Forelimb muscle (tissue), 1 donor: ENCODE measurements around the gene TSPAN4. TPM values are rescaled to one million over a fixed set of nuclear protein-coding genes. Genes with fewer than 3 reads are reported as not detected.

Source experiments
- DNase-seq: peaks from one replicate; pipeline ENCODE4 v3.0.0-alpha.2; 2013; ENCODE audit warnings: low read depth
- polyA plus RNA-seq: library from polyadenylated mRNA; unstranded; fragments of 120-200 nt; gene quantifications from one replicate; pipeline ENCODE4 v1.2.1, GENCODE V29; 2013; ENCODE audit not compliant: insufficient read length

The TSPAN4 gene
- polyA plus RNA-seq, 1 donor, result 44.0 TPM

DNA sequence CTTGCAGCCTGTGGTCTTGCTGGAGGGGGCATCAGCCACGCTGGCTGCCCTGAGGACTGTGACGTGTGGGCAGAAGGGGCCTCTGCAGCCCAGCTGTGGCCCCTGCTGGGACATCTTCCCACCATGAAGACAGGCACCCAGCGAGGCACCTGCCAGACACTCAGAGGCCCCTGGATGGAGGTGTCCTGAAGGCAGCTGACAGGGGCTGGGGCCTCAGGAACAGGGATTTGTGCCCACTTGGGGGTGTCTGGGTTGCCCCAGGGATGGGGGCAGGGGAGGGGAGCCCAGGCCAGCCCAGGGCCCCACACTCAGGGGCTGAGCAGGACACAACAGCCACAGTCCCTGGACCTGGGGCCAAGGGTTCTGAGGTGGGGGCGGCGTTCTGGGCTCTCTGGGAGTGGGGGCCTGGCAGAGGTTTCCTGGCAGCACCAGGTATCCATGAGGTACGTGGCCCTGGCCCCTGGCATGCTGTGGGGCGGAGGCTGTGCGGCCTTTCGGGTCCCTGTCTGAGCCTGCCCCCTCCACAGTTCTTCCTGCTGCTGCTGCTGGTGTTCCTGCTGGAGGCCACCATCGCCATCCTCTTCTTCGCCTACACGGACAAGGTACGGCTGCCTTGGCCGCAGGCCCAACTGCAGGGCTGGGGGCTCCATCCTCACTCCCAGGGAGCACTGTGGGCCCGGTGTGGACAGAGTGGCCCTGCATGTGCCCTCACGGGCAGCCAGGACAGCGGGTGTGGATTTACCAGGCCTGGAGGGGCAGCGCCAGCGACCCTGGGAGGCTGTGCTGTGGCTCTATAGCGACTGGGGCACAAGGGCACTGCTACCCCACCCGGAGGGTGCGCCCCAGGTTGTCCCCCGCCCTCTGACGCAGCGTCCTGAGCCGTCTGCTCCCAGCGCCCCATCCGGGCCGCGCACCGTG lies 21.5 kb downstream of the TSPAN4 start:
- DNase-seq, result no peak

DNA sequence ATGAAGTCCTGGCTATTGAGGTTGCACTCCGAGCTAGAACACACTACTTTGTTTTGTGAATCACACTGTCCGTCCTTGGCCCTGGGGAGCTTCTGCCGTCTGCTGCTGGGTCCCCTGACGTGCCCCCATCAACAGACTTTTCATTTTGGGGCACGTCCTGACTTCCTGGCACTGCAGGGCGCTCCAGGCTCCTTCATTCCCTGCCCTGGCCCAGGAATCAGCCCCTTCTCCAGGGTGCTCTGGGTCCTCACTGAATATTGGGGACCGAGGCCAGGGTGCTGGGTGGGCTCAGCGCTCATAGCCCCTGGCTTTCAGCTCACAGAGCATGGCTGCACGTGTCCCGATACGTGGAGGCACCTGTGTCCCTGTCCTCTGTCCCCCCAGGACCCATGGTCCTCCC lies 22.2 kb downstream of the TSPAN4 start:
- DNase-seq, result no peak

DNA sequence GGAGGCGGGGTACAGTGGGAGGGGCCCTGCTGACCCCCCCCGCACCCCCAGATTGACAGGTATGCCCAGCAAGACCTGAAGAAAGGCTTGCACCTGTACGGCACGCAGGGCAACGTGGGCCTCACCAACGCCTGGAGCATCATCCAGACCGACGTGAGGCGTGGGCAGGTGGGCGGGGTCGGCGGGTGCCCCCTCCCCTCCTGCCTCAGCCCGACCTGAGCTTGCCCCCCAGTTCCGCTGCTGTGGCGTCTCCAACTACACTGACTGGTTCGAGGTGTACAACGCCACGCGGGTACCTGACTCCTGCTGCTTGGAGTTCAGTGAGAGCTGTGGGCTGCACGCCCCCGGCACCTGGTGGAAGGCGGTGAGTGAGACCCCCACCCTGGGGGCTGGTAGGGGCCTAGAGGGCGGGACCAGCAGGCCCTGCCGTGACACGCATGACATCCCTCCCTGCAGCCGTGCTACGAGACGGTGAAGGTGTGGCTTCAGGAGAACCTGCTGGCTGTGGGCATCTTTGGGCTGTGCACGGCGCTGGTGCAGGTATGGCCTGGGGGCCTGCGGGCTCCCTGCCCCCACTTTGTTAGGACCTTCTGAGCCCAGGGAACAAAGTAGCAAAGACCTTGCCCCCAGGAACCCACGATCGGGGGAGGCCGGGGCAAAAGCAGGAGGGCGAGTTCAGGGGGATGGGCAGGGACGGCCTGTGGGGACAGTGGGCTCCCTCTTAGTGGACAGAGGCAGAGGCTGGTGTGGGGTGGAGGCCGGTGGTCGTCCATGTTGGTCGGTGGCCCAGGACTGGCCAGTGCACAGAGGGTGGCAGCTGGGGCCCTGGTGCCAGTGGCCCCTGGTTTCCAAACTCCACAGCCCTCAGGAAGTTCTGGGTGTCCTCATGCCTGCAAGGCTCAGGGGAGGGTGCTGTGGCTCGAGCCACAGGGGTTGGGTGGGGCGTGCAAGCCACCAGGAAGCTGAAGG lies 23.1 kb downstream of the TSPAN4 start:
- DNase-seq, result no peak

DNA sequence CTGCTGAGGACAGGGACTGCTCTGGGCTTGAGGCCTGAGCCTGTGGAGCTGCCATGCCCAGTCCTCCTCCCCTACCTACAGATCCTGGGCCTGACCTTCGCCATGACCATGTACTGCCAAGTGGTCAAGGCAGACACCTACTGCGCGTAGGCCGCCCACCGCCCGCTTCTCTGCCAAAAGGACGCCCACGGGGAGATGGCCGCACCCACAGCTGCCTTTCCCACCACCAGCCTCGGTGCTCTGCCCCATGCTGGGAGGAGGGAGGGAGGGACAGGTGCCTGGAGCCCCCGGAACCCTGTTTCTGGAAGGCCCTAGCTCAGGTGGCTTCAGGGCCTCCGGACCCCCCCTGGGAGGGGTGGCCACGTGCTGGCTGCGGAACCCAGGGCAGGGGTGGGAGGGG lies 23.8 kb downstream of the TSPAN4 start:
- no peak for DNase-seq

DNA sequence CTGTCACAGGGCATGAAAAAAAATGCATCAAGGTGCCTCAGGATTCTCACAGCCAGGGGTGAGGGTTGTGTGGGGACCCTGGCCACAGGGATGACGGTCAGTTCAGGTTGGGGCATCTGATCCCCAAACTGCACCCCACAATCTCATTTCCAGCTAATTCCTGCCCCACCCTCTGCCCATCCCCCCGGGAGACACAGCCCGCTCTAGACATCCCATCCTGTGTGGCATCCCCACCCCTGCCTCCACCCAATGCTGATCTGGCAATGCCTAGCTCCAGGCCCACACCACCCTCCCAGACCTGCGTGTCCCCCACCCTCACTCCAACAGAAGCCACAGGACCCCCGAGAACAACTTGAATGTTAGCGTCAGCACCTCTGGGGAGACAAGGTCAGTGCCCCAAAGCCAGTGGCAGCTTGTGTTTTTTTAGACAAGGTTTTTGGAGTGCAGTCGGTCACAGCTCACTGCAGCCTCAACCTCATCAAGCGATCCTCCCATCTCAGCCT lies 25.3 kb downstream of the TSPAN4 start:
- DNase-seq, result no peak

DNA sequence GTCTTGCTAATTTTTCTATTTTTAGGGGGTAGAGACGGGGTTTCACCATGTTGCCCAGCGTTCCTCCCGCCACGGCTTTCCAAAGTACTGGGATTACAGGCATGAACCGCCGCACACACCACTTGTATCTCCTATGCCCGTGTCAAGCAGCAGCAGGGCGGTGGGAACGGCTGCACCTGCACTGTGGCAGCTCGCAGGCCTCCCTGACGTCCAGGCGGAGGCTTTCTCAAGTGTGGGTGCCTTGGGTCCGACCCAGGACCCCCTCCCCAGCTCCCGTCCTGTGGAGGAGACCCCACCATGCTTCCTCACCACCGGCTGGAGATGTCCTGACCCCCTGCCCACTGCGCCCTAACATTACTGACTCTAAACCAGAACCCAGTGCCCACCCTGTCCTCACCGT lies 25.7 kb downstream of the TSPAN4 start:
- no peak for DNase-seq

DNA sequence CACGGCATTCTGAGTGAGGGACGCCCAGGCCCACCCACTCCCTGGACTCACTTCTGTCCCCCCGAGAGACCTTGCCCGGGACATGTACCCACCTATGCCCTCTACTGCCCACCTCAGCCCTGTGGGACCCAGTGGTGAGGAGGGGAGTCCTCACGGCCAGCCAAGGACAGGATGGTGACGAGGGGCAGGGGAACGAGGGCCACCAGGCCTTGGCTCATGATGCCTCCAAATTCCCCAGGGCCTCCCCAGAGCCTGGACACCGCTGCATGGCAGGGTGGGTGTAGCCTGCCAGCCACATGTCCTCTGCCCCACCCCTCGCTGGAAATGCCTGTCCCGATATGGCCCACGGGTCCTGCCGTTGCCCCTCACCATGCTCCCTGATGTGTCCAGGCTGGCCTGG lies 26.1 kb downstream of the TSPAN4 start:
- DNase-seq, result no peak

DNA sequence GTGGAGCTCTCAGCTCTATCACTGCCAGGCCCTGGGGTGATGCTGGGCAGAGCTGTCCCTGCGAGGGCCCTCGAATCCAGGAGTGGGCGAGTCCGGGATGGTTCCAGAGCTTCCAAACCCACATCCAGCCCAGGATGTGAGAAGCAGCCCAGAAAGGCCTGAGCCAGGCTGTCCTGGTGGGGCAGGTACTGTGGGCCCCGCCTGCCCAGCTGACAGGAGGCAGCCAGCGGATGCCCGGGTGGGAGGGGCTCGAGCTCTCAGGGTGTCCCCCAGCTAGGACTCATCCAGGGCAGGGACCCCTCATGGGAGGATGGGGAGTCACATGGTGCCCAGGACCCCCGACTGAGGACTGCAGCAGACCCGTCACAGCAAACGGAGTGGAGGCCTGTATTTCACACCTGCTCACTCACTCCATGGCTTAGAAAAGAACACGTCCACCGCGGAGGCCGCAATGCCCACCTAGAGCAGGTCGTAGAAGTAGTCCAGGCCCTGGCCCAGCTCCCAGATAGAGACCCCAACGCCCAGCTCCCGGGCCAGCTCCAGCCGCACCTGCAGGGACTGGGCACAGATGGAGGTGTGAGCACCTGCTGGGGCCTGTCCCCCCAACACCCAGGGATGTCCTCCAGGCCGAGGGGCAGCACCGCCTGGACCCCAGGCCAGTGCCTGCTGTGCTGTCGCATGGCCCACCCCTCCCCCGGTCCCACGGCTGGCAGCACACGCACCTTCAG lies 26.9 kb downstream of the TSPAN4 start:
- DNase-seq, result no peak

DNA sequence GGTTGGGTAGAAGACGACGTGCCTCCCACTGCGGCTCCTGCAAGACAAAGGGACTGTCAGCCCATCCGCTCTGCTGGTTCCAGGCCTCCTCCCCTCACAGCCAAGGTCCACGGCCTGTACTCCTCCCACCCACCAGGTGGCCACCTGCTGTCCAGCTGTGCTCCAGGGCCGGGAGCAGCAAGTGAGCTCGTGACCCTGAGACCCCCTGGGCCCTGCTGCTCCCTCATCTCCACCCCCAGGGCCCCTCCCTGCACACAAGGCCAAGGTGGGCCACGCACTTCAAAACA lies 27.4 kb downstream of the TSPAN4 start:
- DNase-seq, result no peak

DNA sequence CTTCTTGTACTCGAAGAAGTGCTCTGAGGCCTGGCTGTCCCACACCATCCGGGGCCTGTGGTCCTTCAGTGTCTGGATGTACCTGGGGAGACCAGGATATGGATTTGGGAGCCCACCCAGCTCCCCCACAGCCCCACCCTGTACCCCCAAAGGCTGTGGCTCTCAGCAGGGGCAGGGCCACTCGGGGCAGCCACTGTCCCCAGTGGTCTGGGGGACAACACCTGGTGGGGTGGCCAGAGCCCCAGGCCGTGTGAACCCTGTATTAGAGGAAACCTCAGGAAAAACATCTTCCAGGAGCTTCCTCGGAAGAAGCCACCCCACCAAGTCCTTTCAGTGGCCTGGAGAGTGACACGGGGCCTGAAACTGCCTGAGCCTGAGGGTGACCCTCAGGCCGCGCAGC lies 27.8 kb downstream of the TSPAN4 start:
- DNase-seq, result no peak

DNA sequence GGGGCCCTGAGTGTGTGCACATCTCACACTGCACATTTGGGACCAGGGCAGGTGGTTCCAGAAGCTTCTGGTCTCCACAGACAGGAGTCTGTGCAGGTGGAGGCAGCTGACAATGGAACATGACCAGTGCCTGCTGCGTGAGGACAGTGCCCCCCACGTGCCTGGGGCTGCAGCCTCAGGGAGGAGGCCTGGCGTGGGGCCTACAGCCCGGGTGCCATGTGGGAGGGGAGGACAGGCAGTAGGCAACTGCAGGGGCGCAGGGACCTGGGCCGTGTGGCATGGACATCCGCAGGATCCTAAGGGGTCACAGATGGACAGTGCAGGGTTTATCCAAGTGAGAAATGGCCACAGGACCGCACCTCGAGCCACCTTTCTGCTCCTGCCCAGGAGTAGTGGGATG lies 28.8 kb downstream of the TSPAN4 start:
- no peak for DNase-seq

DNA sequence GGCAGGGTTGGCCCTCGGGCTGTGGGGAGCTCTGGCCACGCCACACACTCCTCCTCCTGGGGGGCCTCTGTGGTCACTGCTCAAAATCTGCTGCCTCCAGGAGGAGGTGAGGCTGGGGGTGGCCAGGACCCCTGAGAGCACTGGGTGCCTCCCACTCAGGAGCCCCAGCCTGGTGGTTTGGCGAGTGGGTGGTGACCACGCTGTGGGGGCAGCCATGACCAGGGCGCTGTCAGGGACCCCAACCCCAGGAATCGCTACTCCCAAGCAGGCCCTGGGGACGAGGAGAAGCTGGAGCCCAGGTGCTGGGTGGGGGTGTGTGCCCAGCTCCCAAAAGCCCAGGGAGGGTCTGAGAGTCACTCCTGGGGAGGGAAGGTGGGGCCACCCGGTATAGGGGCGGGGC lies 30.1 kb downstream of the TSPAN4 start:
- DNase-seq, result no peak

DNA sequence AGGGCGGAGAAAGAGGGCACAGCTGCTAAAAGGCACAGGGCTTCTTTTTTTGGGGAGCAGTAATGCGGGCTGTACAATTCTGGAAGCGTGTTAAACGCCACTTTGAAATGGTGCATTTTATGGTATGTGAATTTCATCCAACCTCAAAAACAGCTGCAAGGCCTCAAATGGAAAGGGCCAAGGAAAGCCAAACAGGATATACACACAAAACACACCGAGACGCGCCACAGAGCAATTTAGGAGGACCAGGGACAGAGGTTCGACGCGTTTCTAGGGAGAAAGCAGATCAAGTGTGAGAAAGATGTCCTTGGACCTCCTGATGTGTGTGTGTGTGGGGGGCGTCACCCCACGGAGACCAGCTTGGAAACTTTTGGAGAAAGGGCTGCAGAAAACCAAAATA lies 31.1 kb downstream of the TSPAN4 start:
- no peak for DNase-seq

DNA sequence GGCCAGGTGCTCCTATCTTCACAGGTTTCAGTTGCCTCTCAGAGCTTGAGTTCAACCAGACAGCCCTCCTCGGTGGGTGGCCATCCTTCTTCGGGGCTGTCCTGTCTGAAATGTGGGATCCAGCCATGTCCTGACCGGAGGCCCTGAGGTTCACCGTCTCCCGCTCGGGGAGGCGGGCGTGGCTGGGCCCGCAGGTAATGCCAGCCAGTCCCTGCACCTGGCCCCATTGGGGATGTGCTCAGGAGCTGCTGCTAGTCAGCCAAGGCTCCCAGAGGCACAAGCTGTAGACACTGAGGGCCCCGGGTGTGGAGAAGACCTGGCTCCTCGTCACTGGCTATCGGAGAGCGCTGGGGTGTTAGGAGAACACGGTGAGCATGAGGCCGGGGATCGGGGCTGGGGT lies 32.6 kb downstream of the TSPAN4 start:
- DNase-seq, result no peak

DNA sequence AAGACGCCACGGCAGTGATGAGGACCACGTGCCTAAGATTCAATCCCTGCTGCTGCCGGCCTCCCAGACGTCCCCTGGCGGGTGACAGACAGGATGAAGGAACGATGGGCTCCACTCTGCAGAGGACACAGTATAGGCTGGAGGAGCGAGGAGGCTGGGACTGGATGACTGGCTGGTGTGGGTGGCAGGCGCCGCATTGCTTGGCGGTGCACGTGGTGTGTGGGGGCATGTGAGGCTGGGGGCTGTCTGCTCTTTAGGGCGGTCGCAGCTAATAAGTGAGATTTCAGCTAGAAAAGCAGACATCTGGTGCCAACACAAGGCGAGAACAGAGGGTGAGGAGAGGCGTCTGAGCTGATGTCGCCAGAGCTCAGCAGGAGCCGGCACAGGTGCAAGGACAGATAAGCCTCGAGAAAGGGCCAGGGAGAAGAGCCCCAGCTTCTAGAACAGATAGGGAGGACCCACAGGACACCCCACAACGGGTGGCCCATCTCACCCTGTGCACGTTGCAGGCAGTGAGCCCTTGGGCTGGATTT lies 33.2 kb downstream of the TSPAN4 start:
- DNase-seq, result no peak

DNA sequence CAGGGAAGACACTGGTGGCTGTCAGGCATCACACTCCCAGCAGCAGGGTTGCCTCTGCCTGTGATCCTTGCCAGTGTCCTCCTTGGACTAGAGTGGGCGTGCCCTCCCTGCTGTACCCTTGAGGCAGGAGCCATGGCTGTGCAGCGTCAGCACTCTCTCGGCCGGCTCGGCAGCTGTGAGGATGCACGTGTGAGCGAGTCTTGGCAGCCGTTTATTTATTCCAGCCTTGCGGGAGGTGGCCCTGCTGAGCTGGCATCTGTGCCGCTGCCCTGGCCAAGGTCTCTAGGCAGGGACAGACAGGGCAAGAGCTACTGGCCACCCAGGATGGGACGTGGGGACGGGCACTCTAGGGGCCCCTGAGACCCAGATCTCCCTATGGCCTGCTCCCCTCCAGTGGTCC lies 33.9 kb downstream of the TSPAN4 start:
- no peak for DNase-seq

DNA sequence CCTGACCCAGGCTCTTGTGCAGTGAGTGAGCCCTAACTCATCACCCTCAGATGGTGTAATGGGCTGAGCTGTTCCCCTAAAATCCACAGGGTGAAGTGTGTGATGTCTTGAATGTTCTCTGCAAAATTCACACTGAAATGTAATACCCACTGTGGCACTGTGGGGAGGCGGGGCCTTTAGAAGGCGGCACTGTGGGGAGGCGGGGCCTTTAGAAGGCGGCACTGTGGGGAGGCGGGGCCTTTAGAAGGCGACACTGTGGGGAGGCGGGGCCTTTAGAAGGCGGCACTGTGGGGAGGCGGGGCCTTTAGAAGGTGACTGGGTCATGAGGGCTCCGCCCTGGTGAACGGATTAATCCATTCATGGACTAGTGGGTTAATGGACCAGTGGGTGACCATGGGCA lies 34.9 kb downstream of the TSPAN4 start:
- DNase-seq, result no peak

DNA sequence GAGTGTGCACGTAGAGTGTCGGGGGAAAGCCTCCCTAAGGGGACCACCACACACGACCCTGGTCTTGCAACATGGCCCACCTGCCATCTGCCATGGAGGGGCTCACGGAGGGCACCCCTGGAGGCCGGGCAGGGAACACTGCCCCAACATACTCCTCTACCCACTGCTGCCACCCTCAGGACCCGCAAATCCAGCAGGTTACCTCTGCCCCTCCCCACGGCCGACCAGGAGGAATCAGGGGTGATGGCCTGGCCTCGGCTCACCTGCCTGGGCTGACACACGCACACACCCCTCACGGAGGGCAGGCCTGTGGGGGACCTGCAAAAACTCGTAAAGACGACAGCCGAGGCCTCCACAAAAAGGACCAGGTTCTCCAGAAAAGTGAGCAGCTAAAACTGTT lies 37.8 kb downstream of the TSPAN4 start:
- no peak for DNase-seq

DNA sequence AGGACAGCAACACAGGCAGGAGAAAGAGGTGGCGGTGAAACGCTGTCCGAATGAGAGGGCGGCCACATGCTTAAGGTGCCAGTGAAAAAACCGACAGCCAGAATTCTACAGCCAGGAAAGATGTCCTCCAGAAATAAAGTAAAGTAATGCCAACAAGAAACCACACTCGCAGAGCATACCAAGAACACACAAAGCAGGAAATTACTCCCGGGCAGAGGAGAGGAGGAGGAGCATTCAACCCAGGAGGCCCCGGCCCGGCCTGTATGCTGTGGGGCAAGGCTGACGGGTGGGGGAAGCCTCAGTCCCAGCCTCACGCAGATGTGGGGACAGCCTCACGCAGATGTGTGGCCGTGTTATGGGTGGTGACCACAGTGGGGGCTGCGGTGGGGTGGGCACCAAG lies 39.9 kb downstream of the TSPAN4 start:
- DNase-seq, result no peak

DNA sequence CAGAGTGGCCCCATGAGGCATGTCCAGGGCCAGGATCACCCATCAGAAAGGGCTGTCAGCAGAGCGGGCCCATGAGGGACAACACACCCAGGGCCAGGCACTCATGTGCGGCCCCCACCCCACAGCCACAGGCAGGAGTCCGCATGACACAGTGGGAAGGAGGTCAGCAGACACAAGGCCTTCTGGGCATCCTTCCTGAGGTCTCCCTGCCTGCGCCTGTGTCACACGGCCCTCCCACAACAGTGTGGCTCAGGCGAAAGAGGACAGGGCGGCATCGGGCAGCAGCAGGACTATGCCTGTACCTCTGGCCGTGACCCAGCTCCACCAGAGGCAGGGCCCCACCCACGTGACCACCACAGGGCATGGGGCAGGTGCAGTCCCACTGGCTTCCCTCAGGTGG lies 40.9 kb downstream of the TSPAN4 start:
- no peak for DNase-seq

DNA sequence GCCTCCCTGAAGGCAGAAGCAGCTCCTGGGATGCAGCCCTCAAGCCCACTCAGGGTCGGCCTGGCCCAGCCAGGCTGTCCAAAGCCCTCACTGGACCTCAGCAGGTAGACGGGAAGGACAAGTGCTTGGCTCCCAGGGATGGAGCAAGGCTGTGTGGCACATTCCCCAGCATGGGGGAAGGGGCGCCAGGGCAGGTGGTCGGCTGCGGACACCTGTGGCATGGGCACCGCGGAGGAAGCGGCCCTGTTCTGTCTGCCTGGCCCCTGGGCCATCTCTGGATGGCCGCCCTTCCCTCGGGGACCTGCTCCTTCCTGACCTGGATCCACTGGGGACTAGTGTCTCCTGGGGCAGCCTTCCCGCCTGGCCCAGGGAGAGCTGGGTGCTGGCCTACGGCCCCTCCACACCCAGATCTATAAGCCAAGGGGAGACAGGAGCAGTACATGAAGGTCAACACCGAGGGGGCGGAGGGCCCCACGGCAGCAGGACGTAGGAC lies 42.0 kb downstream of the TSPAN4 start:
- no peak for DNase-seq

DNA sequence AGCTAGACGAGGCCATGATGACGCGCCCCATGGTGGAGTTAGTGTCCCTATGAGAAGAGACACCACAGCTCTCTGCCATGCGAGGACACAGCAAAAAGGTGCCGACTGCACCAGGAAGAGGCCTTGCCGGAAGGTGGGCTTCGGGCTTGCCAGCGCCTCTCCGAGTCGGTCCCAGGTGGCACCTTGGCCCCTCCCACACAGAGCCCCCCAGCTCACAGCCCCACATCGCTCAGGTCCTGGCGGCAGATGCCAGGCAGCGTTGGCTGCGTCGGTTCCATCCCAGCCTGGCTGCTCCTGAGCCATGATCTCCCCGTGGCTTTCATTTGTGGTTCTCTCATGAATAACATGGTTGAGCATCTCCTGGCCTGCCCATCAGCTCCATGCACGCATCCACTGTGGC lies 43.9 kb downstream of the TSPAN4 start:
- no peak for DNase-seq
